ENCODE results near the gene NALCN.

Gene NALCN

DNA sequence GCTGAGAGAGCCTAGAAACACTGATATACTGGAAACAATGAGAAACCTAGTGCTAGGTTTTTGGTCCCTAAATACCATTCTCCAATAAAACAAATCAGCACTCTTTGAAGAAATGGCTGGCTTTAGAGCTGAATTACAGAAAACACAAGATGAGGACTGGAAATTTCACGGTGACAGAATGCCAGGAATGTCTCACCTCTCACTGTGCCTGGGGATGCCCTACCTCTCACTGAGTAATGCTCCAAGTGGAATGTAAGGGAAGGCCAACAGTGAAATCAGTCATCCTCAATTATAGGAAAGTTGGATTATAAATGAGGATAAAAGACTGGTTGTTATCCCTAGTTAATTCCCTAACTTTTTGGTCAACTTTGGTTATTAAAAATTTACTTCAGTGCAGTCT, 259.0 kb downstream of the NALCN start:
- H3K9ac ChIP-seq (ENCODE audit: low read length), result no peak overlapping the region
- H3K9me3 ChIP-seq (ENCODE audit: insufficient read depth, low read length), result no peaks in the 10 kb centered on the region
- no peak overlapping the region for H2AFZ ChIP-seq (ENCODE audit: low read depth, low read length)
- no peaks in the 10 kb centered on the region for H4K20me1 ChIP-seq (ENCODE audit: insufficient read depth, low read length)
- H3K36me3 ChIP-seq (replicated peaks; ENCODE audit: low read depth, low read length), result no peaks in the 10 kb centered on the region
- no peak overlapping the region for H3K4me3 ChIP-seq (ENCODE audit: low read length)
- no peaks in the 10 kb centered on the region for H3K79me2 ChIP-seq (ENCODE audit: low read length)
- TF ChIP-seq, protein P1, sequence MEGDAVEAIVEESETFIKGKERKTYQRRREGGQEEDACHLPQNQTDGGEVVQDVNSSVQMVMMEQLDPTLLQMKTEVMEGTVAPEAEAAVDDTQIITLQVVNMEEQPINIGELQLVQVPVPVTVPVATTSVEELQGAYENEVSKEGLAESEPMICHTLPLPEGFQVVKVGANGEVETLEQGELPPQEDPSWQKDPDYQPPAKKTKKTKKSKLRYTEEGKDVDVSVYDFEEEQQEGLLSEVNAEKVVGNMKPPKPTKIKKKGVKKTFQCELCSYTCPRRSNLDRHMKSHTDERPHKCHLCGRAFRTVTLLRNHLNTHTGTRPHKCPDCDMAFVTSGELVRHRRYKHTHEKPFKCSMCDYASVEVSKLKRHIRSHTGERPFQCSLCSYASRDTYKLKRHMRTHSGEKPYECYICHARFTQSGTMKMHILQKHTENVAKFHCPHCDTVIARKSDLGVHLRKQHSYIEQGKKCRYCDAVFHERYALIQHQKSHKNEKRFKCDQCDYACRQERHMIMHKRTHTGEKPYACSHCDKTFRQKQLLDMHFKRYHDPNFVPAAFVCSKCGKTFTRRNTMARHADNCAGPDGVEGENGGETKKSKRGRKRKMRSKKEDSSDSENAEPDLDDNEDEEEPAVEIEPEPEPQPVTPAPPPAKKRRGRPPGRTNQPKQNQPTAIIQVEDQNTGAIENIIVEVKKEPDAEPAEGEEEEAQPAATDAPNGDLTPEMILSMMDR (IDR thresholded peaks at IDR 0.05; ENCODE audit: low read depth, low read length), result no peak
- TF ChIP-seq EZH2phosphoT487 (IDR thresholded peaks at IDR 0.05; ENCODE audit: low read depth), result no peak
- H3K27ac ChIP-seq (ENCODE audit: low read length), result no peak overlapping the region
- H3K4me2 ChIP-seq (ENCODE audit: low read length), result no peak overlapping the region
- H3K4me1 ChIP-seq (ENCODE audit: low read length), result no peaks in the 10 kb centered on the region
- H3K27me3 ChIP-seq (ENCODE audit: low read depth, low read length), result peaks cover 32% of the 10 kb centered on the region; the same call in 1 of the 2 replicates

DNA sequence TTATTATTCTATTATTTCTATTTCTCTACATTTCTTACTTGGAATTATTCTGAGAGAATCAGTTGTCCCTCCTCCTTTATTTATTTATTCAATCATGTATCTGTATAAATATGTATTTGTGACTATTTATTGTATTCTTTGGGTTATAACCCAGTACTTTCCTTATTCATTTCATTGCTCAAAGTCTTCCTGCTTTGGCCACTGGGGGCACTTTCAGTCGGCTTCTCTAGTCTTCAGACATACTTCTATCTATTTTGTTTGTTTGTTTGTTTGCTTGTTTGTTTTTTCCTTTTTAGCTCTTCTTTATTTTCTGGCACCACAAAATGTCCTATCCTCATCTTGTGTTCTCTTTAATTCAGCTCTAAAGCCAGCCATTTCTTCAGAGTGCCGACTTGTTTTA, 260.4 kb downstream of the NALCN start:
- Histone ChIP-seq H3K4me3 (ENCODE audit: low read length) (no peak overlapping the region), H3K9ac (ENCODE audit: low read length) (no peak overlapping the region), H3K4me2 (ENCODE audit: low read length) (no peak overlapping the region), H2AFZ (ENCODE audit: low read depth, low read length) (0 out of 2 replicates have a peak overlapping the region, but pooled peaks have one; percentile 38), H3K79me2 (ENCODE audit: low read length) (no peaks in the 10 kb centered on the region), H3K9me3 (ENCODE audit: insufficient read depth, low read length) (no peaks in the 10 kb centered on the region), H3K36me3 (replicated peaks; ENCODE audit: low read depth, low read length) (no peaks in the 10 kb centered on the region), H3K27ac (ENCODE audit: low read length) (no peak overlapping the region), H4K20me1 (ENCODE audit: insufficient read depth, low read length) (no peaks in the 10 kb centered on the region), H3K4me1 (ENCODE audit: low read length) (peaks cover 8% of the 10 kb centered on the region), H3K27me3 (ENCODE audit: low read depth, low read length) (peaks cover 37% of the 10 kb centered on the region; the same call in 1 of the 2 replicates)
- TF ChIP-seq, protein P1 (IDR thresholded peaks at IDR 0.05; ENCODE audit: low read depth, low read length), result peak; percentile 58
- TF ChIP-seq EZH2phosphoT487 (IDR thresholded peaks at IDR 0.05; ENCODE audit: low read depth), result no peak

DNA sequence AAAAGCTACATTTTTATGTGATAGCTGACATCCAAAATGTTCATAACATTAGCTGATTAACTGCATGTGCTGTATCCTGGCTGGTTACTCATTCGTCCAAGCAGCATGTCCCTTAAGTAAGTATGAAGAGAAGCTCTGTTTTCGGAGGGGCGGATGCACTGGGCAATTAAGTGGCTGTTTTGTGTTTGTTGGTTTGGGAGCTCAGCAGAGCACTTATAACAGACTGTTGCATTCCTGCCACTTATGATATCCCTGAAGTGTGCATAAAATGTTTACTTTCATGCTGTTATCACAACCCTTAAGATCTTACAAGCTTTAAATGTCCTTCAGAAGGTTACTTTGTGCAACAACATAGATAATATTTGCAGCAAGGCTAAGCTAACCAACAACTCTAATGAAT, 264.1 kb downstream of the NALCN start:
- Histone ChIP-seq H3K9ac (ENCODE audit: low read length) (no peak overlapping the region), H2AFZ (ENCODE audit: low read depth, low read length) (no peak overlapping the region), H3K4me1 (ENCODE audit: low read length) (peaks cover 27% of the 10 kb centered on the region), H3K27ac (ENCODE audit: low read length) (no peak overlapping the region), H3K4me2 (ENCODE audit: low read length) (no peak overlapping the region), H3K27me3 (ENCODE audit: low read depth, low read length) (peaks cover 39% of the 10 kb centered on the region; the same call in 1 of the 2 replicates), H3K79me2 (ENCODE audit: low read length) (no peaks in the 10 kb centered on the region), H3K9me3 (ENCODE audit: insufficient read depth, low read length) (no peaks in the 10 kb centered on the region), H4K20me1 (ENCODE audit: insufficient read depth, low read length) (no peaks in the 10 kb centered on the region), H3K4me3 (ENCODE audit: low read length) (no peak overlapping the region), H3K36me3 (replicated peaks; ENCODE audit: low read depth, low read length) (no peaks in the 10 kb centered on the region)
- TF ChIP-seq EZH2phosphoT487 (IDR thresholded peaks at IDR 0.05; ENCODE audit: low read depth), result no peak
- TF ChIP-seq, protein P1 (IDR thresholded peaks at IDR 0.05; ENCODE audit: low read depth, low read length), result no peak

DNA sequence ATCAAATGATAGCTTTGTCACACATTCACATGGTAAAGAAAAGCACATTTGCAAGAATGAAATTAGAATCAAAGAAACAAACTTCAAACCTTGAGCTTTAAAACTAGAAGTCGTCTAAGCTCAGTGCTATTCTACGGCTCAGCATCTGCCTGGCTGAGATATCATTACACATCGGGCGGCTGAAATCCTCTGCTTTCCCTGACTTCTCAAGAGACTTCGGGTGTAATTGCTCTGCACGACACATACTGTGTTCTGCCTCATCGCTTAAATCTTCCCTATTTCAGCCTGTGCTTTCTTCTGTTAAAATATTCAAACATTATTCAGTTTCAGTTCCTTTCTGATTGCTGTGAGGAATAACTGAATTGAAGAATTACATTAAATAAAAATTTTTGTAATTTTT, 265.3 kb downstream of the NALCN start:
- no peaks in the 10 kb centered on the region for H3K79me2 ChIP-seq (ENCODE audit: low read length)
- no peak overlapping the region for H3K9ac ChIP-seq (ENCODE audit: low read length)
- peaks cover 37% of the 10 kb centered on the region; the same call in 1 of the 2 replicates for H3K27me3 ChIP-seq (ENCODE audit: low read depth, low read length)
- H3K4me1 ChIP-seq (ENCODE audit: low read length), result peaks cover 27% of the 10 kb centered on the region
- no peaks in the 10 kb centered on the region for H3K36me3 ChIP-seq (replicated peaks; ENCODE audit: low read depth, low read length)
- H3K4me2 ChIP-seq (ENCODE audit: low read length), result peak overlapping the region; percentile 71
- no peaks in the 10 kb centered on the region for H3K9me3 ChIP-seq (ENCODE audit: insufficient read depth, low read length)
- H3K4me3 ChIP-seq (ENCODE audit: low read length), result peak overlapping the region; percentile 61
- no peaks in the 10 kb centered on the region for H4K20me1 ChIP-seq (ENCODE audit: insufficient read depth, low read length)
- H2AFZ ChIP-seq (ENCODE audit: low read depth, low read length), result no peak overlapping the region
- no peak overlapping the region; the same call in 1 of the 2 replicates for H3K27ac ChIP-seq (ENCODE audit: low read length)
- TF ChIP-seq, protein P1 (IDR thresholded peaks at IDR 0.05; ENCODE audit: low read depth, low read length), result no peak
- no peak for TF ChIP-seq EZH2phosphoT487 (IDR thresholded peaks at IDR 0.05; ENCODE audit: low read depth)

Measured in OCI-LY3 (cell line).